Neural cell (in vitro differentiated cells): Measurements from ENCODE around the gene MEAF6. TPM values are rescaled to one million over a fixed set of nuclear protein-coding genes. Genes with fewer than 3 reads are reported as not detected.

Source experiments
- H2AFZ ChIP-seq: fragments of 200-600, 300-800 bp; sonication (generic), shearing (Covaris generic); 2 replicates; pipeline ENCODE4 v1.6.0; 2014; ENCODE audit warnings: low read depth, mild to moderate bottlenecking, antibody characterized with exemption, low read length, moderate library complexity
- H3F3A ChIP-seq: fragments of 200-600 bp; shearing (Covaris generic); 2 replicates; pipeline ENCODE4 v1.6.1; 2016; ENCODE audit warnings: mild to moderate bottlenecking, moderate library complexity, mixed read lengths, antibody characterized with exemption, low read length; ENCODE audit not compliant: insufficient read depth, poor library complexity, severe bottlenecking
- H3K27ac ChIP-seq: fragments of 200-600, 300-800 bp; sonication (generic), shearing (Covaris generic); 2 replicates; pipeline ENCODE4 v1.5.1; 2014; ENCODE audit warnings: mild to moderate bottlenecking, low read length, moderate library complexity
- H3K27me3 ChIP-seq: fragments of 300-800, 200-600 bp; sonication (generic), shearing (Covaris generic); 2 replicates; pipeline ENCODE4 v1.6.0; 2014; ENCODE audit warnings: mild to moderate bottlenecking, low read depth, low read length, moderate library complexity; ENCODE audit not compliant: insufficient read depth
- H3K36me3 ChIP-seq: fragments of 300-800, 200-600 bp; sonication (generic), shearing (Covaris generic); 2 replicates; pipeline ENCODE4 v1.5.1; 2014; ENCODE audit warnings: mild to moderate bottlenecking, antibody characterized with exemption, low read length, moderate library complexity; ENCODE audit not compliant: insufficient read depth
- H3K4me2 ChIP-seq: fragments of 300-800, 200-600 bp; sonication (generic), shearing (Covaris generic); 2 replicates; pipeline ENCODE4 v1.6.0; 2014; ENCODE audit warnings: mild to moderate bottlenecking, low read length
- H3K4me3 ChIP-seq: fragments of 300-800, 200-600 bp; sonication (generic), shearing (Covaris generic); 2 replicates; pipeline ENCODE4 v1.5.1; 2014; ENCODE audit warnings: mild to moderate bottlenecking, low read length, moderate library complexity
- H3K79me2 ChIP-seq: fragments of 200-600 bp; shearing (Covaris generic); replicated peaks from 2 replicates; pipeline ENCODE4 v1.6.0; 2014; ENCODE audit warnings: mild to moderate bottlenecking, low read length, moderate library complexity; ENCODE audit not compliant: insufficient read depth
- H3K9ac ChIP-seq: fragments of 300-800, 200-600 bp; sonication (generic), shearing (Covaris generic); 2 replicates; pipeline ENCODE4 v1.6.1; 2016; ENCODE audit warnings: mild to moderate bottlenecking, low read length, mixed read lengths
- H3K9me2 ChIP-seq: fragments of 200-600 bp; shearing (Covaris generic); 2 replicates; pipeline ENCODE4 v1.6.1; 2016; ENCODE audit warnings: mild to moderate bottlenecking, low read length, mixed read lengths; ENCODE audit not compliant: insufficient read depth
- H3K9me3 ChIP-seq: fragments of 200-600, 300-800 bp; sonication (generic), shearing (Covaris generic); 2 replicates; pipeline ENCODE4 v1.6.1; 2016; ENCODE audit warnings: mild to moderate bottlenecking, mixed run types, low read length, moderate library complexity, mixed read lengths
- H4K20me1 ChIP-seq: fragments of 200-600 bp; shearing (Covaris generic); 2 replicates; pipeline ENCODE4 v1.6.1; 2016; ENCODE audit warnings: mild to moderate bottlenecking, mixed run types; ENCODE audit not compliant: insufficient read depth
- CTCF ChIP-seq: fragments of 450-650 bp; IDR thresholded peaks from 2 replicates; pipeline ENCODE4 v1.5.1; 2014; ENCODE audit warnings: antibody characterized with exemption, mild to moderate bottlenecking, moderate library complexity; ENCODE audit not compliant: poor library complexity, severe bottlenecking
- EP300 ChIP-seq: fragments of 450-650 bp; conservative IDR thresholded peaks from 2 replicates; pipeline ENCODE4 v1.6.1; 2014; ENCODE audit warnings: antibody characterized with exemption, mild to moderate bottlenecking, moderate library complexity; ENCODE audit not compliant: poor library complexity, severe bottlenecking
- EZH2 ChIP-seq: fragments of 200-600, 300-800 bp; shearing (Covaris generic), sonication (generic); IDR thresholded peaks from 2 replicates; pipeline ENCODE4 v1.6.1; 2014; ENCODE audit warnings: antibody characterized with exemption, low read length, borderline replicate concordance, mild to moderate bottlenecking; ENCODE audit not compliant: insufficient read depth, poor library complexity, severe bottlenecking
- MXI1 ChIP-seq: fragments of 450-650 bp; conservative IDR thresholded peaks from 2 replicates; pipeline ENCODE4 v1.6.1; 2014; ENCODE audit warnings: antibody characterized with exemption, mild to moderate bottlenecking; ENCODE audit not compliant: poor library complexity, severe bottlenecking
- POLR2AphosphoS5 ChIP-seq: IDR thresholded peaks from 2 replicates; pipeline ENCODE4 v1.6.1; 2012
- RAD21 ChIP-seq: fragments of 450-650 bp; conservative IDR thresholded peaks from 2 replicates; pipeline ENCODE4 v1.6.1; 2014; ENCODE audit warnings: antibody characterized with exemption, mild to moderate bottlenecking, moderate library complexity
- REST ChIP-seq: IDR thresholded peaks from 2 replicates; pipeline ENCODE4 v1.6.1; 2012; ENCODE audit warnings: borderline replicate concordance
- SMC3 ChIP-seq: fragments of 450-650 bp; conservative IDR thresholded peaks from 2 replicates; pipeline ENCODE4 v1.6.1; 2014; ENCODE audit warnings: antibody characterized with exemption, mild to moderate bottlenecking, moderate library complexity; ENCODE audit not compliant: poor library complexity
- TAF1 ChIP-seq: IDR thresholded peaks from 2 replicates; pipeline ENCODE4 v1.6.1; 2012; ENCODE audit warnings: low read depth
- polyA plus RNA-seq: library from polyadenylated mRNA; depleted of rRNA; stranded (reverse); fragments of >200 nt; gene quantifications from 2 replicates; pipeline ENCODE4 v1.2.3, GENCODE V29; 2014

MEAF6 gene
- polyA plus RNA-seq, 1 donor from 2014 or later: 351 TPM

- Histone ChIP-seq H3K27ac (no peak overlapping the region), H3K9ac (no peak overlapping the region), H4K20me1 (no peaks in the 10 kb centered on the region), H3K79me2 (peaks cover 23% of the 10 kb centered on the region), H3K9me2 (no peaks in the 10 kb centered on the region), H3K4me3 (no peak overlapping the region), H2AFZ (no peak overlapping the region), H3K9me3 (no peaks in the 10 kb centered on the region), H3K36me3 (no peaks in the 10 kb centered on the region), H3K4me2 (no peak overlapping the region), H3F3A (no peaks in the 10 kb centered on the region), H3K27me3 (no peaks in the 10 kb centered on the region)
- TF ChIP-seq EP300 (no peak), RAD21 (no peak), EZH2 (no peak), SMC3 (no peak), MXI1 (no peak), REST (no peak)
Observed at GRCh38 chr1:37549341-37549740, 34.8 kb upstream of the MEAF6 start.

- Histone ChIP-seq H3K4me3 (no peak overlapping the region), H2AFZ (no peak overlapping the region), H3K9ac (no peak overlapping the region), H3K9me3 (no peaks in the 10 kb centered on the region), H3K36me3 (no peaks in the 10 kb centered on the region), H3F3A (no peaks in the 10 kb centered on the region), H3K27ac (no peak overlapping the region), H4K20me1 (no peaks in the 10 kb centered on the region), H3K79me2 (peaks cover 6% of the 10 kb centered on the region), H3K9me2 (no peaks in the 10 kb centered on the region), H3K27me3 (no peaks in the 10 kb centered on the region), H3K4me2 (no peak overlapping the region)
- TF ChIP-seq REST: no peak
Observed at GRCh38 chr1:37545019-37545418, 30.5 kb upstream of the MEAF6 start.

DNA sequence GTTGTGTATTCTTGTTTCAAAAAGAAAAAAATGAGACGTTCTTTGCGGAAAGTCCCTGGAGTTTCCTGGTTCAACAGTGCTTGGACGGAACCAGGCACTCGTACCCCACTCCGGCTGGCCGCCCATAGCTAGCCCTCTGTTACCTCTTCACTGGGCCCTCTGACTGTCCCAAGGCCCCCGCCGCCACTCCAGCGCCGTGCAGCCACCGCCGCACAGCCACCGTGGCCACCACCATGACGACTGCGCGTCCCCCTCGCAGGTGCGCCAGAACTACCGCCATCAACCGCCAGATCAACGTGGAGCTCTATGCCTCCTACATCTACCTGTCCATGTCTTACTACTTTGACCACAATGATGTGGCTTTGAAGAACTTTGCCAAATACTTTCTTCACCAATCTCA lies 30.0 kb upstream of the MEAF6 start:
- Histone ChIP-seq H3K36me3 (no peaks in the 10 kb centered on the region), H3K9me2 (no peaks in the 10 kb centered on the region), H3K79me2 (peaks cover 4% of the 10 kb centered on the region), H3K9me3 (no peaks in the 10 kb centered on the region), H3K4me2 (no peak overlapping the region), H3K27me3 (no peaks in the 10 kb centered on the region), H2AFZ (no peak overlapping the region), H3K9ac (no peak overlapping the region), H3F3A (no peaks in the 10 kb centered on the region), H4K20me1 (no peaks in the 10 kb centered on the region), H3K4me3 (no peak overlapping the region), H3K27ac (no peak overlapping the region)
- TF ChIP-seq CTCF: no peak
- no peak for TF ChIP-seq EP300
- no peak for TF ChIP-seq REST
- TF ChIP-seq SMC3: no peak
- TF ChIP-seq EZH2: no peak
- TF ChIP-seq TAF1: no peak
- TF ChIP-seq POLR2AphosphoS5: no peak
- TF ChIP-seq MXI1: no peak
- TF ChIP-seq RAD21: no peak
